Measurements from ENCODE around the gene ACTBL2.

GRCh38 chr5:57495285-57496086, 12.9 kb upstream of the ACTBL2 start:
- TF ChIP-seq CTCF (optimal IDR thresholded peaks at IDR 0.05 in 1 of 3, IDR thresholded peaks at IDR 0.05 in 1 of 3, conservative IDR thresholded peaks at IDR 0.05 in 1 of 3; ENCODE audit: extremely low read depth in 1 of 3, insufficient read depth in 2 of 3, low read length in 3 of 3) (no peak), EZH2 (IDR thresholded peaks at IDR 0.05; ENCODE audit: low read length) (no peak)

All from keratinocyte (primary cell).